Iris pigment epithelial cell (primary cell): ENCODE results near the gene NEURL3.
"Not testable (repeated sequence)": the region's sequence is repeated elsewhere in the genome, so short reads cannot be mapped to it uniquely, and the experiment has no call there.

ENCODE experiments used
- DNase-seq: peaks from one replicate; pipeline ENCODE4 v3.0.0-alpha.2; 2011; ENCODE audit warnings: low read depth

NEURL3 gene, protein sequence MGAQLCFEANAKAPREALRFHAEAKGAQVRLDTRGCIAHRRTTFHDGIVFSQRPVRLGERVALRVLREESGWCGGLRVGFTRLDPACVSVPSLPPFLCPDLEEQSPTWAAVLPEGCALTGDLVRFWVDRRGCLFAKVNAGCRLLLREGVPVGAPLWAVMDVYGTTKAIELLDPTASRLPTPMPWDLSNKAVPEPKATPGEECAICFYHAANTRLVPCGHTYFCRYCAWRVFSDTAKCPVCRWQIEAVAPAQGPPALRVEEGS

DNA sequence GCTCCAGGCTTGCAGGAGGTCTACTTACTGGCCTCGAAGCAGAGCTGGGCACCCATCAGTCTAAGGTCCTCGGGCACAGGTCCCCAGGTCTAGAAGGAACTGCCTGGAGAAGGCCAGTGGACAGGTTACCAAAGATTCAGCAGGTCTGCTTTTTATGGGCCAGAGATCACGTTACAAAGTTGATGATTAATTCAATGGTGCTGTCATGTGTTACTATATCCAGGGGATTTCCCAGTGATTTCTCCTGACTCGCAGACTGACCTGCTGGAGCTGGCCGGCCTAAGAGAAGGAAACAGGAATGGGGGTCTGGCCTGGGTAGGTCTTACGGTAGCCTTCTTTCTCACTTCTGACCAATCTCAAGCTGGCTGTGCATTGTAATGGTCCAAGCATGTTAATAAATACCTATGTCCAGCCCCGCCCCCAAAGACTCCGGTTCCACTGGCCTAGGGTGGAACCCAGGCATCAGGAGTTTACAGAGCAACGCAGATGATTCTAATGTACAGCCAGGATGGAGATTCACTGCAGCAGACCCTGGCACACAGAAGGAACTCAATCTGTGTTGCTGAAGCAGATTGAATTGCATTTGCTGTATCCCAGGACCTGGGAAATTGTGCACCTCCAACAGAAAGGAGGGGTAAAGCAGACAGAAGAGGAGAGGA, at the start of gene NEURL3:
TSS of gene NEURL3 (minus strand) at position 127 of the 659 bp plus-strand sequence. CDS start at position 56, 71 bp downstream.
- peak; percentile 81 for DNase-seq

DNA sequence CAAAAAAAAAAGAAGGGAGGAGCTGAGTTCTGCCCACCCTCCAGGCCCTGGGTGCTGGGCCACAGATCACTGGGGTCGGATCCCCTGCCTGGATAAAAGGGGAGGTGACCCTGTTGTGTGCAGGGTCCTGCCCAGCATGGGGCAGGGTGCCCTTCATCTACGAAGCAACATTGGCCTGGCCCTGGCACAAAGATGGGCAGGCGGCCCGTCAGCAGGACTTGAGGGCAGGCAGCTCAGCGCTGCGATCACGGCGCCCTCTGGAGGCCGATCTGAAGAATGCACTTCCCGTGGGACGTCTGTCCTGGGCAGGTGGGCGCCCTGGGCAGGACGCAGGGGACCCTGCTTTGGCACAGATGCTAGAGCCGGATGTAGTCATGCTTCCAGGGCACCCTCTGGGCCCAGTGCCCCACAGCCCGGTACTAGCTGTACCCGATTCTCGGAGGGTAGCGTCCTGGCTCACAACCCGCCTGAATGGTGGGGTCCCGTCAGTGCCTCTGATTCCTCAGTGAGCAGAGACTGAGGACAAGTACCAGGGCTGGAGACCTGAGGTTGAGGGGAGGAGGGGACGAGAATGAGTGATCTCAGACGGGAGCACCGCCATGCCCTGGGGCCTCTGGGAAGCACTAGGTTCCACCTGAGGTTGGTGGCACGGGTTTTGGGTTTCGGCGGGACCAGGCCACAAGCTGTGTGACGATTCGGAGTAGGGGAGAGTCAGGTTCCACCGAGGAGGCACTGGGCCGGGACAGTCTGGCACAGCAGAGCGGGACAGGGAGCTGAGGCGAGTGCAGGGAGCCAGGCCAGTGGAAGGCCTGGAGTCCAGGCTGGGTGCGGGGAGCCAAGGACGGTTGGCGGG, 49.4 kb upstream of the NEURL3 start:
- peak; percentile 41 for DNase-seq

DNA sequence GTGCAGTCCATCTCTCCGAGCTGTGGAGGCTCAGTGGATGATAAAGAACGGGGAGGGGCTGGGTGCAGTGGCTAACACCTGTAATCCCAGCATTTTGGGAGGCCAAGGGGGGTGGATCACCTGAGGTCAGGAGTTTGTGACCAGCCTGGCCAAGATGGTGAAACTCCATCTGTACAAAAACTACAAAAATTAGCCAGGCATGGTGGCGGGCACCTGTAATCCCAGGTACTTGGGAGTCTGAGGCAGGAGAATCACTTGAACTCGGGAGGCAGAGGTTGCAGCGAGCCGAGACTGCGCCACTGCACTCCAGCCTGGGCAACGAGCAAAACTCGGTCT, 48.8 kb upstream of the NEURL3 start:
- DNase-seq = not testable (repeated sequence)

DNA sequence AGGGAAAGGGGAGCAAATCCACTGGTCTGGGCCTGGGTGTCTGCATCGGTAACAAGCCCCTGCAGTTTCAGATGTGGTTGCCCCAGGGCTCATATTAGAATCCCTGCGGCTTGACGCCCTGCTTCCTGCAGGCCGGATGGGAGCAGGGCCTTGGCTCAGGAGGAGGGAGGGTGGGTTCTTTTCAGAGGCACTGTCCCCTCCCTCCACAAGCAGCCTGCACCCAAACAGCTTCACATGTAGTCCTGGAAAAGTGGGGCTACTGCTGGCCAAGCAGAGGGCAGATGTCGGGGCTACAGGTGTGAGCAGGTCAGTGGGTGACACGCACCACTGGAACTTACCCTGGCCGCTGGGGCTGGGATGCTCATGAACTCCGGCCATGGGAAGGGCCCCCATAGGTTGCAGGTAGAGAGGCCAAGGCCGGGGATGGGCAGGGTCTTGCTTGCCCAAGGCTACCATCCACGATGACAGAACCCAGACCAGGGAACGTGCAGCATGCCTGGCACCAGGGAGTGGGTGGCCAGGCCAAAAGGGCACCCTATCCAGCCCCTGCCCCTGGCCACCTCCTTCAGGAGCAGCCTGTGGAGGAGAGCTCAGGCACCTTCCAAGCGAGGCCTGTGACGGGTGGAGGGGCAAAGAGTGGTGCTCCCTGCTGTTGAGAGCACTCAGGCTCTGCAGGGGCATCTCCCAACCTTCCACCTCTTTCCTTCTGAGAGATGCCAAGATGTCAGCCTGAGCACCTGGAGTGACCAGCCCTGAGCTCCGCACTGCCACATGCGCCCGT, 48.2 kb upstream of the NEURL3 start:
- DNase-seq = no peak

DNA sequence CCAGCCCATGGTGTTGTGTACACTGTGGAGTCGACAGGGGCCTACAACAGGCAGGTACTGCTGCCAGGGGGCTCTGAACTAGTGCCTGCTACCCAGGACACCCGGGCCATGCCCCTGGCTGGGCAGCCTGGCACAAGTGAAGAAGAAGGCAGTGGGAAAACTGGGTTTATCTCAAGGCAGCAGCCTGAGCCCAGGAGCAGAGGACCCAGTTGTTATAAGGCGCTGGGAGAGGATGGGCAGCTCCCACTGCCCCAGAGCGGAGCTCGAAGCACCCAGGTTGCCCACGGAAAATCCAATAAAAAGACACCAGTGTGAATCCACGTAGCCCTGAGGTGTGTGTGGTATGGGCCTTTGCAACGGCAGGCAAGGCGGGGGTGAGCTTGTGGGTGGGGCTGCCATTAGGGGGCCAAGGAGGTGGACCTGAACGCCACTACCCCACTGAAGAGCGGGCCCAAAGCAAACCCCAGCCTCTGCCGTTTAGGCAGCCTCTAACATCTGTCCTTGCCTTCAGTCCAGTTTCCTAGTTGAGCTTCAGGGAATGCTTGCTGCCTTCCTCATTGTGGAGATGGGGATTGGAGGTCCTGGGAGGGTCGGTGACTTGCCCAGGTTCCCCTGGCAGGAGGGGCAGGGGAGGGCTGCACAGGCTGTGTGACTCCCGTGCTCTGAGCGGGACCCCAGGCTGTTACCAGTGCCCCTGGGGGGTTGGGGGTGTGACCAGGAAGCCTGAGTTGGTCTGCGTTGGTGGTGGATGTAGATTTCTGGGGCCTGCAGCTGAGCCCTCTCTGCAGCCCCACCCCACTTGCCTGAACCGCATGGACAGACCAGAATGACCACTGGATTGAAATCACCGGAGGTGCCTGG, 47.4 kb upstream of the NEURL3 start:
- no peak for DNase-seq

DNA sequence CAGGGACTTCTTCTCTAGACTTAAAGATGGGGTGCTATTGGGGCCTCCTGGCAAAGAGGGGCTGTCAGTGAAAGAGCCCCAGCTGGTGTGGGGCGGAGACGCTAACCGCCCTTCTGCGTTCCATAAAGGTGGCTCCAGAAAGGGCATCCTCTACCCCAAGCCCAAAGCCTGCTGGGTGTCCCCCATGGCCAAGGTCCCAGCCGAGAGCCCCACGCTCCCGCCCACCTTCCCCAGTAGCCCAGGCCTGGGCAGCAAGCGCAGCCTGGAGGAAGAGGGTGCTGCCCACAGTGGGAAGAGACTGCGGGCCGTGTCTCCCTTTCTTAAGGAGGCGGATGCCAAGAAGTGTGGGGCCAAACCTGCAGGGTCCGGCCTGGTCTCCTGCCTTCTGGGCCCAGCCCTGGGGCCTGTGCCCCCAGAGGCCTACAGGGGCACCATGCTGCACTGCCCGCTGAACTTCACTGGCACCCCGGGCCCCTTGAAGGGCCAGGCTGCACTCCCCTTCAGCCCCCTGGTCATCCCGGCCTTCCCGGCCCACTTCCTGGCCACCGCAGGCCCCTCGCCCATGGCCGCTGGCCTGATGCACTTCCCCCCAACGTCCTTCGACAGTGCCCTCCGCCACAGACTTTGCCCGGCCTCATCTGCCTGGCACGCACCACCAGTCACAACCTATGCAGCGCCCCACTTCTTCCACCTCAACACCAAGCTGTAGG, 46.6 kb upstream of the NEURL3 start:
- DNase-seq = no peak

DNA sequence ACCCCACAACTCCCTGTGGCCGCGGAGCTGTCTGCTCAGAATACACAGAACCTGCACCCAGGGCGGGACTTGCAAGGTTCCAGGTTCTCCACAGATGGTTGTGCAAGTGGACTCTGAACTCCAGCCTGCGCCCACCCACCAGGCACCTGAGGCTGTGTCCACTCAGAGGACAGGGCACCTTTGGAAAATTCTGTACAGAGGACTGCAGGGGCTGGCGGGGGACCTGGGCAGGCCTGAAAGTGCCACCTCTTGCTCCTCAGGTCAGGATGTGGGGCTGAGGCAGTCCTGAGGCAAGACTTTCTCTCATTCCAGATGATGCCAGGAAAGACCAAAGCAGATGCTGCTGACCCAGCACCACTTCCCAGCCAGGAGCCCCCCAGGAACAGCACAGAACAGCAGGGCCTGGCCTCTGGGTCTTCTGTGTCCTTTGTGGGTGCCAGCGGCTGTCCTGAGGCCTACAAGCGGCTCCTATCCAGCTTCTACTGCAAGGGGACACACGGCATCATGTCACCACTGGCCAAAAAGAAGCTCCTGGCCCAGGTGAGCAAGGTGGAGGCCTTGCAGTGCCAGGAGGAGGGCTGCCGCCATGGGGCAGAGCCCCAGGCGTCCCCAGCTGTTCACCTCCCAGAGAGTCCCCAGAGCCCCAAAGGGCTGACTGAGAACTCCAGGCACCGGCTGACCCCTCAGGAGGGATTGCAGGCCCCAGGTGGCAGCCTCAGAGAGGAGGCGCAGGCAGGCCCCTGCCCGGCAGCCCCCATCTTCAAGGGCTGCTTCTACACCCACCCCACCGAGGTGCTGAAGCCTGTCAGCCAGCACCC, 45.8 kb upstream of the NEURL3 start:
- no peak for DNase-seq

DNA sequence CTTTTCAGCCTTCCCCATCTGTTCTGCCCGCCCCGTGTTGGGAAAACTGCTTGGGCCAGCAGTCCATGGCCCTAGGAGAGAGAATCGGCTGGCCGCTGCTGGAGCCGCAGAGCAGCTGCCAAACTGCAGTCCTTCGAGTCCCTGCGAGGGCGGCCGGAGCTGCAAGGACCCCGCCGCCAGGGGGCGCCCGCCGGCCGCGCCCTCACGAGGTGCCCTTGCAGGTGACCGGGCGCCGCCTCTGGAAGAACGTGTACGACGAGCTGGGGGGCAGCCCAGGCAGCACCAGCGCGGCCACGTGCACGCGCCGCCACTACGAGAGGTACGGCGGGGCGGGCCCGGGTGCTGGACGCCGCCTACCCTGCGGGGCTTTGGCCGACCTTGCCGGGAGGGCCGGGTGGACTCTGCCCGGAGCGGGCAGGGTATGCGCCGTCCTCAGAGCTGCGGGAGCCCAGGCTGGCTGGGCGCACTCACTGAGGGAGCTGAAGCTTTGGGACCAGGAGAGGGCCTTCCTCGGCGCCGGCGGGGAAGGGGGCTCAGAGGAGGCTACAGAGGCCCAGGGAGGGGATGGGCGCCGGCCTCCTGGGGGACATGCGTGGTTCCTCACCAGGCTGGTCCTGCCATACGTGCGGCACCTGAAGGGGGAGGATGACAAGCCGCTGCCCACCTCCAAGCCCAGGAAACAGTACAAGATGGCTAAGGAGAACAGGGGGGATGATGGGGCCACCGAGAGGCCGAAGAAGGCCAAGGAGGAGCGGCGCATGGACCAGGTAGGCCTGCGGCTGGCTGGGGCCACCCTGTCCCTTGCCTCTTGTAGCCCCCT, 45.0 kb upstream of the NEURL3 start:
- no peak for DNase-seq

DNA sequence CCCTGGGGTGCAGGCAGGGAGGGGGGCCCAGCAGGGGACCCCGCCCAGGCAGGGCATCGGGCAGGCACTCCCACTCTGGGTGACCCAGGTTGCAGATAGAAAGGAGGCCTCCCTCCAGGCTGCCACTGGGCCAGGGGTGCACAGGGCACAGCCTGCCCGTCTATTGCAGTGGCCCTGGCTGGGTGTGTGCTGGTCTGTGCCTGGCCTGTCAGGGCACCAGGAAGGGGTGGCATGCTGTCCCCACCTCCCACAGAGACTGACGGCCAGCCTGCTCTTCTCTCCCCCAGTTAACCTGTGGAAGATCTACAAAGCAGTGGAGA, 44.3 kb upstream of the NEURL3 start:
- DNase-seq = no peak

DNA sequence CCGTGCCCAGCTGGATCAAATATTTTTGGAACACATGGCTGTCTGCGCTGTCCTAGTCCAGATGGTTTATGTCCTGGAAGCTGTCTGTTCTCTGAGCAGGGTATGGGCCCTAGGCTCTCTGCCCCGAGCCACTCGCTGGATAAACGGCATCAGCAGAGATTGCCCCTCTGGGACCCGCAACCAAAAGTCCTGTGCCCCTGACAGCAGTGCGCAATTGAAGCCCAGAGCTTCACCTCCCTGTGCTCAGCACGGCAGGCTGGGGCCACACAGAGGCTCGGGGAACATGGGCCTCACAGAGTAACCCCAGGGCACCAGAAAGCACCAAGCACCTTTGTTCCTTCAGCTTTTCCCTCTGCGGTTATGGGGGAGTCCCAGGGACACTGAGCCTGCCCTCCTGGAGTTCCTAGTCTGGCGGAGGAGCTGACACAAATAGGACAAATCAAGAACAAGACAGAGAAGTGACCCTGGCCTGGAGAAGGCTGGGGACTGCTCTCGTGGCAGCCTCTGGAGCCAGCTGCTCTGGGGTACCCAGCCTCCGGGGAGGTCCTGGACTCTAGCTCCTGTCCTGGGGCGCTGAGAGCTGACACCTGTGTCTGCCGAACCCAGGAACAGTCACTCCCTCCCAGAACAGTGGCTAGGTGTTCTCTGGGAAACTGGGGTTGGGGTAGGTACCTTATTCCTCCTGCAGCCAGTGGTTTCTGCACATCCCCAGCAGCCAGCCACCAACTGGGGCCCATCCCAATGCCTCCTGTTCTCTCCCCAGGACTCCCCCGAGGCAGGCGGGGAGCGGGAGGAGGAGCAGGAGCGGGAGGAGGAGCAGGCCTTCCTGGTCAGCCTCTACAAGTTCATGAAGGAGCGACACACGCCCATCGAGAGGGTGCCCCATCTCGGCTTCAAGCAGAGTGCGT, 43.7 kb upstream of the NEURL3 start:
- DNase-seq = no peak

DNA sequence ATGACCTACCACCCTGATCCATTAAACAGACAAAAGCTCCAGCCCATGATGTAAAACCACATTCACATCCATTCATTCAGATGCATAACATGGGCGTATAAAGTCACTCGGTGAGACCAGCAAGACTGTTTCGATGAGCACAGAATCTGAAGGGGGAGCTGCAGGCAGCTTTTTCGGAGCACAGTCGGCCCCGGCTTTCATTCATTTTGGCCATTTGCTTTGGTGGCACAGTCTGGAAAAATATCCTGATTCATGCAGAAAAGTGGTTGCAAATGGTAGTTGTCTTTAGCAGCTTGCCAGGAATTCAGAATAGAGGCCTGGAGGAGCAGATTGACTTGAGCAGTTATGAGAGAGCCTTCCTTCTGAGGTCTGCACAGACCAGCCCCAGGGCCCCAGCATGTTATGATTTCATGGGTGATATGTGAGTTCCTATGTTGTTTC, 42.6 kb upstream of the NEURL3 start:
- DNase-seq = no peak

DNA sequence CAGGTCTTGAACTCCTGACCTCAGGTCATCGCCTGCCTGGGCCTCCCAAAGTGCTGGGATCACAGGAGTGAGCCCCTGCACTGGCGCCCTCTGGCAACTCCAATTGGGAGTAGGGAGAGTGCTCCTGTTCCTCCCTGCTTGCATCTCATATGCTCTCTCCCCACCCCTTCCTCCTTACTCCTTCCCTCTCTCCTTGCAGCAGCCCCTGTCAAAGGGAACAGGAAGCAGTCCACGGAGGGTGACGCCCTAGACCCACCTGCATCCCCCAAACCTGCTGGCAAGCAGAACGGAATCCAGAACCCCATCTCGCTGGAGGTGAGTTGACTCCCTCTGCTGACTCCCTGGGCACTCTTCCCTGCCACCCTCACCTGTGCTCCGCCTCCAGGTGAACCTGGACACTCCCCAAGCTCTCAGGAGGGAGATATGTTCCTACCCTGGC, 42.1 kb upstream of the NEURL3 start:
- DNase-seq = no peak

DNA sequence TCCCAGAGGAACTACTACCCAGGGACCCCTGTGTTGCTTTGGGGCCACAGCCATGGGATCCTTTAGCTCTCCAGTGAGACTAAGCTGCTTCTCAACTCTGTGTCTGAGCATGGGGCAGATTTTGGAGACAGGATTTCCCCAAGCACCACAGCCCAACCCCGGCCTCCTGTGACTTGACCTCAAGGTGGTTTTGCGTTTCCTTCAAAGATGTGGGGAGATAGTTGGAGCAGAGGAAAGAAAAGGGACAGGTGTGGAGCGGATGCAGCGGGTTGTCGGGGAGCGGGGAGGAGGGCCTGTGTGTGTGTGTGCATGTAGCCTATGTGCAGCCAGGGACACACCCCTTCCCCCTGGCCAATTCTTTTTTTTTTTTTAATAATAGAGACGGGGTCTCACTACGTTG, 41.6 kb upstream of the NEURL3 start:
- no peak for DNase-seq

DNA sequence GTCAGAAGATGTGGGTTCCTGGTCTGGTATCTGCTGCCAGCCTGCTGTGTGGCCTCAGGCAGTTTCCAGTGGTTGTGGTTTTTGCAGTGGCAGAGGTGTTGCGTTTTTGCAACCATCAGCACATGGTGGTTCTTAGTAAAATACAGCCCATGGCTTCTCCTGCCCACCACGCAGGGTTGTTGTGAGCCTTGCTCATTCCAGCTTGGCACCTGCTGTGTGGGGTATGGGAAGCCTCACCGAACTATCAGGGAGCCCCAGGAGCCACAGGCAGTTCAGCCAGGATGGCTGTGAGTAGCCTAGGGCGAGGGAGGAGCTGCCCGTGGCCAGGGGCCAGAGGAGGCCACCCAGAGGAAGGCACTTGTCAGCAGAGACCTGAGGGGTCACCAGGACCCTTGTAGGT, 41.2 kb upstream of the NEURL3 start:
- DNase-seq = no peak

DNA sequence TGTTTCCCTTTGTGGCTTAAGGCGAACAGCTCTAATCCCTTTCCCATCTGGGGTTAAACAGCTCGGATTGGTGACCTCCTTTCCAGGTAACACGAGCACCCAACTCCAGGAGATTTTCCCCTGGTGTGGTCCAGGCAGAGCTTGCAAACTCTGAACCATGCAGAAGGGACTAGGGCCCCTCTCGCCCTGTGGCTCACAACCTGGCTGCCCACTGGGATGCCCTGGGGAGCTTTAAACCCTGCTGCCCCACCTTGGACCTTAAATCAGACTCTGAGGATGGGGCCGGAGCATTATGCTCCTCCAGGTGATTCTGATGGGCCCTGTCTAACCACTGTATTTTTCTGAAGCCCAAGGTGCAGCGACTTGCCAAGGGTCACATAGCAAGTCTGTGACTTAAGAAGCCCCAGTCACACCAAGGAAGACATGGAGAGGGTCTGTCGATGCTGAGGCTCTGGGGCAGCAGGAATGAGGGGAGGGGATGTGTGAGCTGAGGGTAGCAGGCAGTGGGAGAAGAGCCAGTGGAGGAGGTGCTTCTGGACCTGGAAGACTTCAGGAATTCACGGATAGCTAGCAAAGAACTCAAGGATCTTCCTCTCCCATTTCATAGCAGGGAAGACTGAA, 37.3 kb upstream of the NEURL3 start:
- no peak for DNase-seq

DNA sequence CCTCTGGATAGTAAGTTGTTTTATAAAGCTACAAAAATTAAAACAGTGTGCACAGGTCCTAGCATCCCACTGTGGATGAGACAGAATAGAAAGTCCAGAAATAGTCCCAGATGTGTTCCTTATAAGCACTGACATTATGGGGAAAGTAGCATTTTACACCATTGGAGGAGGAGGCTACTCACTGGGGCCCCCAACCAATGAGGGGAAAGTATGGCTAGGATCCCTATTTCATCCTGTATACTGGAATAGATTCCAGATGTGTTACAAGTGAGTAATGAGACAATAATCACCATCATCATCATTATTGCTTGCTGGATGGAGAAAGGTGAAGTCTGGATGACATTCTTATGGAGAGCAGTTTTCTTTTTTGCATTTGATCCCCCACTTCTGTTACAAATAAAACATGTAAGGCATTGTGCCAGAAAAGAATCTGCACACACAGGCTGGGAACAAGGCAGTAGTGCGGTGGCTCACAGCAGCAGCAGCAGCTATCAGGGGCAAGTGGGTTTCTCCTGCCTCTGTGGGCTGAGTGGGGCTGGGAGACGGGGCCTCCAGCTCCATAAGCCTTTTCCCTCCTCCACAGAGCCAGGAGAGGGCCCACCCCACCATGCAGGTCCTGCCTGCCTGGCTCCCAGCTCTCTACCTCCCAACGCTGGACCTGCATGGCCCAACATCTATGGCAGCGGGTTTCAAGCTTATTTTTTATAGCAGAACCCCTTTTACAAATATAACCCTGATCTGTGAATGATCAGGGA, 36.4 kb upstream of the NEURL3 start:
- DNase-seq = no peak

DNA sequence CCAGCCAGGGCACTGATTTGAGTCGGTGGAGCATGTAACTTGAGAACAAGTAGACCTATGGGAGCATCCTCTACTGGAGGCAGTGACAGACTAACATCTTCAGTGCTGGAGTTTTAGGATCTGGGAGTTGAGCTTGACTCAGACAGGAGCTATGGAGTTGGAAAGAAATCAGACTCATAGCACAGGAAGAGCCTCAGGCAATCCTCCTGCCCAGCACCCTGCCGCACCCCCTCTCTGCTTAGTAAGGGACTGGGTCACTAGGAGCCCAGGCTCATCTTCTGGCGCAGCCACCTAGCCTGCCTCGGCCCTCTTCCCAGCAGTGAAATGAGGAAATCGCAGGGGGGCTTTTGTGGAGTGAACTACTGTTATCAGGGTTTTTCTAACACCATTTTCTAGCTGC, 35.0 kb upstream of the NEURL3 start:
- no peak for DNase-seq
